GM12878 (cell line): Measurements from ENCODE around the gene MRTFA. TPM values are rescaled to one million over a fixed set of nuclear protein-coding genes. Genes with fewer than 3 reads are reported as not detected.
A peak's percentile ranks its signal among the peaks of the same experiment; 100 is the strongest.

Experiments used
- BCL11A ChIP-seq: IDR thresholded peaks from 2 replicates; pipeline ENCODE4 v1.6.1; 2011; ENCODE audit warnings: low read depth, low read length
- BRCA1 ChIP-seq: IDR thresholded peaks from 2 replicates; pipeline ENCODE4 v1.6.1; 2011; ENCODE audit warnings: low read depth, low read length, improper control_type of control experiment
- CEBPZ ChIP-seq: fragments of 150-350 bp; IDR thresholded peaks from 2 replicates; pipeline ENCODE4 v1.6.1; 2016; ENCODE audit warnings: low read depth, low read length
- FOS ChIP-seq: IDR thresholded peaks from 3 replicates; pipeline ENCODE4 v1.6.1; 2011; ENCODE audit warnings: borderline replicate concordance; ENCODE audit not compliant: insufficient read length; ENCODE audit errors: extremely low read depth
- FOXM1 ChIP-seq: IDR thresholded peaks from 2 replicates; pipeline ENCODE4 v1.6.1; 2012; ENCODE audit warnings: low read depth, mild to moderate bottlenecking, inconsistent platforms, low read length, moderate library complexity
- IRF3 ChIP-seq: fragments of 450-650 bp; IDR thresholded peaks from 2 replicates; pipeline ENCODE4 v1.6.1; 2014; ENCODE audit warnings: mild to moderate bottlenecking
- IRF5 ChIP-seq: fragments of 450-650 bp; IDR thresholded peaks from 2 replicates; pipeline ENCODE4 v1.6.1; 2017; ENCODE audit warnings: borderline replicate concordance
- KLF5 ChIP-seq: fragments of 450-650 bp; IDR thresholded peaks from 2 replicates; pipeline ENCODE4 v1.6.1; 2014; ENCODE audit warnings: mild to moderate bottlenecking; ENCODE audit not compliant: partially characterized antibody
- LARP7 ChIP-seq: fragments of 450-650 bp; IDR thresholded peaks from 2 replicates; pipeline ENCODE4 v1.6.1; 2017; ENCODE audit warnings: mild to moderate bottlenecking
- MYB ChIP-seq: fragments of 150-350 bp; IDR thresholded peaks from 2 replicates; pipeline ENCODE4 v1.6.1; 2014; ENCODE audit warnings: mild to moderate bottlenecking, low read depth, low read length, borderline replicate concordance
- NBN ChIP-seq: fragments of 450-650 bp; IDR thresholded peaks from 2 replicates; pipeline ENCODE4 v1.6.1; 2016
- NKRF ChIP-seq: fragments of 450-650 bp; conservative IDR thresholded peaks from 2 replicates; pipeline ENCODE4 v1.6.1; 2017; ENCODE audit warnings: mild to moderate bottlenecking, moderate library complexity
- NR2C2 ChIP-seq: IDR thresholded peaks from 2 replicates; pipeline ENCODE4 v1.6.1; 2011; ENCODE audit warnings: borderline replicate concordance, low read depth; ENCODE audit not compliant: control insufficient read depth, insufficient read length
- PAX5 ChIP-seq: IDR thresholded peaks from 2 replicates; pipeline ENCODE4 v1.6.1; 2011; ENCODE audit warnings: low read depth, low read length, borderline replicate concordance
- PML ChIP-seq: IDR thresholded peaks from 2 replicates; pipeline ENCODE4 v1.6.1; 2012; ENCODE audit warnings: low read length, inconsistent platforms
- SREBF1 ChIP-seq: IDR thresholded peaks from 2 replicates; pipeline ENCODE4 v1.6.1; 2012; ENCODE audit warnings: mild to moderate bottlenecking, low read length
- TBL1XR1 ChIP-seq: IDR thresholded peaks from 2 replicates; pipeline ENCODE4 v1.6.1; 2012; ENCODE audit warnings: low read depth, low read length, improper control_type of control experiment
- polyA plus RNA-seq, 11 experiments: library from polyadenylated mRNA; depleted of rRNA in 4 of 11; unstranded in 6 of 11; stranded (reverse) in 5 of 11; fragments of >200 nt; fragmentation: Nextera tagmentation in 4 of 11; fragmentation: Illumina TruSeq in 1 of 11; extraction: Ambion mirVana in 4 of 11; extraction: Trizol in 1 of 11; gene quantifications; 1 replicate in 1 of 11; 2 replicates in 10 of 11; pipeline versions ENCODE4 v1.2.1 to v1.2.3, GENCODE V29; 2011 to 2016; ENCODE audit warnings: inconsistent platforms in 2 of 11, missing spikeins in 2 of 11, low read depth in 1 of 11
- total RNA-seq, 4 experiments: library from RNA; depleted of rRNA in 3 of 4; stranded (reverse); fragments of >200 nt in 3 of 4; fragmentation: Illumina TruSeq in 1 of 4; extraction: Trizol in 1 of 4; gene quantifications; 2 replicates each; pipeline versions ENCODE4 v1.2.1 to v1.2.3, GENCODE V29; 2013 to 2021
- TF ChIP-seq, protein P1 (sequence below): fragments of 450-650 bp; IDR thresholded peaks from 2 replicates; pipeline ENCODE4 v1.6.1; 2017; ENCODE audit warnings: mild to moderate bottlenecking

Gene MRTFA
- total and polyA plus RNA-seq, 10 of the 15 experiments (the other 5 are each of a cell fraction or from before 2014, with no cell fraction given), result 2.0 to 63.9 (median 17.9) TPM

DNA sequence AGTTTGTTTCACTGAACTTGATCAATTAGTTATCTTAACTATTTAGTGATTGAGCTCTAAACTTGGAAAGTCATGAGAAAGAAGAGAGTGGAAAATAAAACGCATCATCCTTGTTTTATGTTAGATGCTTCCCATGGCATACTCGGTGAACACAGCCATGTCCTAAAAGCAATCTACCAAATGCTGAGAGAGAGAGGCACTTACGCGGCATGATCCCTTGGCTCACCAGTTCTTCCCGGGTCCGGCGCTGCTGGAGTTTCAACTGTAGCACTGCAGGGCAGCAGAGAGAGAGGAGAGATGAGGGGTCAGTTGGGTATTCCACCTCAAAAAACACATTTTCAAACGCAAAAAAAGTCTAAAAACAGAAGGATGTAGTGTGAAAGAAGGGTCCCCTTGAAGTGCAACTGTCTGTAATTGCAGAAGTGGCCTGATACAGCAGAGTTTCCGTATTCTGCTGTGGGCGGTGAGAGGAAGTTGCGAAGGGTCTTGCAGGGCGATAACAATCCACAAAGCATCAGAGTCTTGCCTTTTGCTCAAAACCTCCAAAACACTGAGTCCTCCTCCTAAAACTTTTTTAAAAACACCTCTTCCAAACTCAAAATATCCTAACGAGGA lies 173.4 kb downstream of the MRTFA start (continued):
- TF ChIP-seq SREBF1, result no peak
- TF ChIP-seq TBL1XR1, result no peak
- TF ChIP-seq FOS, result no peak
- no peak for TF ChIP-seq KLF5
- TF ChIP-seq LARP7, result no peak
- TF ChIP-seq FOXM1, result no peak
- no peak for TF ChIP-seq IRF5
- TF ChIP-seq, protein P1, sequence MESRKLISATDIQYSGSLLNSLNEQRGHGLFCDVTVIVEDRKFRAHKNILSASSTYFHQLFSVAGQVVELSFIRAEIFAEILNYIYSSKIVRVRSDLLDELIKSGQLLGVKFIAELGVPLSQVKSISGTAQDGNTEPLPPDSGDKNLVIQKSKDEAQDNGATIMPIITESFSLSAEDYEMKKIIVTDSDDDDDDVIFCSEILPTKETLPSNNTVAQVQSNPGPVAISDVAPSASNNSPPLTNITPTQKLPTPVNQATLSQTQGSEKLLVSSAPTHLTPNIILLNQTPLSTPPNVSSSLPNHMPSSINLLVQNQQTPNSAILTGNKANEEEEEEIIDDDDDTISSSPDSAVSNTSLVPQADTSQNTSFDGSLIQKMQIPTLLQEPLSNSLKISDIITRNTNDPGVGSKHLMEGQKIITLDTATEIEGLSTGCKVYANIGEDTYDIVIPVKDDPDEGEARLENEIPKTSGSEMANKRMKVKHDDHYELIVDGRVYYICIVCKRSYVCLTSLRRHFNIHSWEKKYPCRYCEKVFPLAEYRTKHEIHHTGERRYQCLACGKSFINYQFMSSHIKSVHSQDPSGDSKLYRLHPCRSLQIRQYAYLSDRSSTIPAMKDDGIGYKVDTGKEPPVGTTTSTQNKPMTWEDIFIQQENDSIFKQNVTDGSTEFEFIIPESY, result no peak
- TF ChIP-seq CEBPZ, result no peak
- no peak for TF ChIP-seq BRCA1
- TF ChIP-seq PAX5, result no peak
- TF ChIP-seq NKRF, result 0 out of 2 replicates have a peak, but pooled peaks have one; percentile 40
- TF ChIP-seq MYB, result no peak
- no peak for TF ChIP-seq IRF3
- 0 out of 2 replicates have a peak, but pooled peaks have one; percentile 17 for TF ChIP-seq PML
- TF ChIP-seq BCL11A, result no peak
- no peak for TF ChIP-seq NR2C2
- TF ChIP-seq NBN, result 0 out of 2 replicates have a peak, but pooled peaks have one; percentile 20
